ENCODE results near the gene SNRNP35. TPM values are rescaled to one million over a fixed set of nuclear protein-coding genes. Genes with fewer than 3 reads are reported as not detected.
"Not testable (repeated sequence)": the region's sequence is repeated elsewhere in the genome, so short reads cannot be mapped to it uniquely, and the experiment has no call there.

SNRNP35 gene
- total RNA-seq, 2 experiments from 2014 or later = 22.2 to 23.7 TPM

GRCh38 chr12:123444092-123445026, 13.6 kb upstream of the SNRNP35 start:
- CTCF ChIA-PET = interaction anchor here (1.1 kb wide), 1 partner anchor 10 kb away, joined by 3 read pairs; no protein-coding TSS in a partner anchor

GRCh38 chr12:123445388-123446332, 12.3 kb upstream of the SNRNP35 start:
- ChIA-PET CTCF (interaction anchor here (2.2 kb wide), 1 partner anchor 10 kb away, joined by 7 read pairs; the partner anchor contains the start of gene RILPL2), POLR2A (interaction anchor here (0.5 kb wide), 1 partner anchor 40 kb away, joined by 7 read pairs; no protein-coding TSS in a partner anchor)

More at GRCh38 chr12:123444092-123445026, 13.6 kb upstream of the SNRNP35 start:
- POLR2A ChIA-PET = no interaction called here

- ChIA-PET CTCF (interaction anchor here (2.2 kb wide), 1 partner anchor 11 kb away, joined by 7 read pairs; the partner anchor contains the start of gene RILPL2), POLR2A (interaction anchor here (0.5 kb wide), 1 partner anchor 41 kb away, joined by 7 read pairs; no protein-coding TSS in a partner anchor)
These were observed 11.6 kb upstream of the SNRNP35 start for GRCh38 chr12:123446333-123446713.

- CTCF ChIA-PET = interaction anchor here (1.1 to 1.3 kb wide), 4 partner anchors 8 to 22 kb away, joined by 3 to 4 read pairs (median 4); no protein-coding TSS in a partner anchor
- POLR2A ChIA-PET = interaction anchor here (1.3 kb wide), 2 partner anchors 13 to 135 kb away, joined by 3 to 16 read pairs; partner anchors contain the start of genes RILPL2 and TMED2
These were observed 8.6 kb upstream of the SNRNP35 start for GRCh38 chr12:123449249-123449733.

GRCh38 chr12:123449856-123450255, 8.1 kb upstream of the SNRNP35 start:
- CTCF ChIA-PET = interaction anchor here (1.2 kb wide), 1 partner anchor 22 kb away, joined by 4 read pairs; no protein-coding TSS in a partner anchor
- POLR2A ChIA-PET = no interaction called here

GRCh38 chr12:123450636-123451035, 7.3 kb upstream of the SNRNP35 start:
- ChIA-PET CTCF (interaction anchor here (1.2 kb wide), 1 partner anchor 23 kb away, joined by 4 read pairs; no protein-coding TSS in a partner anchor), POLR2A (no interaction called here)

- CTCF ChIA-PET = interaction anchor here (0.6 to 1.1 kb wide), 3 partner anchors 15 to 23 kb away, joined by 3 to 5 read pairs (median 4); no protein-coding TSS in a partner anchor
- POLR2A ChIA-PET = interaction anchor here (0.6 to 0.7 kb wide), 3 partner anchors 126 to 262 kb away, joined by 3 to 10 read pairs (median 3); no protein-coding TSS in a partner anchor
These were observed 5.7 kb upstream of the SNRNP35 start for GRCh38 chr12:123452276-123452550.

- ChIA-PET CTCF (no interaction called here), POLR2A (no interaction called here)
These were observed 4.8 kb upstream of the SNRNP35 start for GRCh38 chr12:123453165-123453564.

- CTCF ChIA-PET = not testable (repeated sequence)
- POLR2A ChIA-PET = interaction anchor here (0.7 kb wide), 1 partner anchor 80 kb away, joined by 5 read pairs; no protein-coding TSS in a partner anchor
These were observed 5.2 kb downstream of the SNRNP35 start for GRCh38 chr12:123463174-123463573.

GRCh38 chr12:123465084-123465483, 7.1 kb downstream of the SNRNP35 start:
- CTCF ChIA-PET = no interaction called here
- POLR2A ChIA-PET = no interaction called here

GRCh38 chr12:123468786-123469185, 10.8 kb downstream of the SNRNP35 start:
- ChIA-PET CTCF (interaction anchor here (0.6 to 1.6 kb wide), 2 partner anchors 21 to 42 kb away, joined by 4 read pairs; no protein-coding TSS in a partner anchor), POLR2A (no interaction called here)

GRCh38 chr12:123469978-123470377, 12.0 kb downstream of the SNRNP35 start:
- ChIA-PET POLR2A (no interaction called here), CTCF (no interaction called here)

GRCh38 chr12:123471374-123472068, 13.6 kb downstream of the SNRNP35 start:
- ChIA-PET POLR2A (no interaction called here), CTCF (no interaction called here)

- ChIA-PET CTCF (interaction anchor here (0.6 to 1.0 kb wide), 2 partner anchors 31 to 159 kb away, joined by 3 read pairs; no protein-coding TSS in a partner anchor), POLR2A (no interaction called here)
These were observed 14.5 kb downstream of the SNRNP35 start for GRCh38 chr12:123472438-123472849.

- CTCF ChIA-PET = no interaction called here
- POLR2A ChIA-PET = no interaction called here
These were observed 16.7 kb downstream of the SNRNP35 start for GRCh38 chr12:123474485-123475245.

GRCh38 chr12:123475246-123475703, 17.3 kb downstream of the SNRNP35 start:
- ChIA-PET POLR2A (no interaction called here), CTCF (no interaction called here)

- ChIA-PET CTCF (no interaction called here), POLR2A (interaction anchor here (0.7 kb wide), 1 partner anchor 461 kb away, joined by 7 read pairs; no protein-coding TSS in a partner anchor)
These were observed 20.1 kb downstream of the SNRNP35 start for GRCh38 chr12:123478069-123478468.

- ChIA-PET CTCF (no interaction called here), POLR2A (no interaction called here)
These were observed 20.8 kb downstream of the SNRNP35 start for GRCh38 chr12:123478762-123479161.
